ENCODE measurements around the gene ATP5MC2.
A peak's percentile ranks its signal among the peaks of the same experiment; 100 is the strongest.
"Not testable (repeated sequence)": the region's sequence is repeated elsewhere in the genome, so short reads cannot be mapped to it uniquely, and the experiment has no call there.

The ATP5MC2 gene

GRCh38 chr12:53700567-53700966, 24.7 kb upstream of the ATP5MC2 start:
- Mint-ChIP-seq H3K4me1 (ENCODE audit: low read depth) (peaks cover 9% of the 10 kb centered on the region), H3K27me3 (ENCODE audit: low read depth) (peaks cover 91% of the 10 kb centered on the region), H3K4me3 (no peak overlapping the region), H3K27ac (no peak overlapping the region), H3K36me3 (ENCODE audit: low read depth) (no peaks in the 10 kb centered on the region), H3K9me3 (no peaks in the 10 kb centered on the region)

- H3K4me3 Mint-ChIP-seq = no peak overlapping the region
- H3K27me3 Mint-ChIP-seq (ENCODE audit: low read depth) = peaks cover 97% of the 10 kb centered on the region
- H3K27ac Mint-ChIP-seq = no peak overlapping the region
- peaks cover 14% of the 10 kb centered on the region for H3K4me1 Mint-ChIP-seq (ENCODE audit: low read depth)
- H3K9me3 Mint-ChIP-seq = no peaks in the 10 kb centered on the region
- H3K36me3 Mint-ChIP-seq (ENCODE audit: low read depth) = no peaks in the 10 kb centered on the region
Measured at GRCh38 chr12:53699678-53700025, 23.8 kb upstream of the ATP5MC2 start.

- Mint-ChIP-seq H3K27ac (no peak overlapping the region), H3K27me3 (ENCODE audit: low read depth) (peaks cover 97% of the 10 kb centered on the region), H3K4me3 (no peak overlapping the region), H3K9me3 (no peaks in the 10 kb centered on the region), H3K4me1 (ENCODE audit: low read depth) (peaks cover 14% of the 10 kb centered on the region), H3K36me3 (ENCODE audit: low read depth) (no peaks in the 10 kb centered on the region)
Measured at GRCh38 chr12:53698948-53699677, 23.2 kb upstream of the ATP5MC2 start.

- no peaks in the 10 kb centered on the region for H3K9me3 Mint-ChIP-seq
- H3K4me3 Mint-ChIP-seq = no peak overlapping the region
- H3K4me1 Mint-ChIP-seq (ENCODE audit: low read depth) = peaks cover 12% of the 10 kb centered on the region
- H3K27ac Mint-ChIP-seq = no peak overlapping the region
- H3K27me3 Mint-ChIP-seq (ENCODE audit: low read depth) = peaks cover 96% of the 10 kb centered on the region
- no peaks in the 10 kb centered on the region for H3K36me3 Mint-ChIP-seq (ENCODE audit: low read depth)
Measured at GRCh38 chr12:53696655-53697331, 20.9 kb upstream of the ATP5MC2 start.

- Mint-ChIP-seq H3K4me1 (ENCODE audit: low read depth) (peaks cover 12% of the 10 kb centered on the region), H3K4me3 (no peak overlapping the region), H3K36me3 (ENCODE audit: low read depth) (peaks cover 1% of the 10 kb centered on the region), H3K9me3 (no peaks in the 10 kb centered on the region), H3K27me3 (ENCODE audit: low read depth) (peaks cover 96% of the 10 kb centered on the region), H3K27ac (no peak overlapping the region)
Measured at GRCh38 chr12:53696285-53696654, 20.4 kb upstream of the ATP5MC2 start.

- Mint-ChIP-seq H3K4me3 (peak overlapping the region; percentile 47), H3K9me3 (no peaks in the 10 kb centered on the region), H3K27ac (no peak overlapping the region), H3K36me3 (ENCODE audit: low read depth) (peaks cover 1% of the 10 kb centered on the region), H3K4me1 (ENCODE audit: low read depth) (peaks cover 12% of the 10 kb centered on the region), H3K27me3 (ENCODE audit: low read depth) (peaks cover 91% of the 10 kb centered on the region)
Measured at GRCh38 chr12:53695152-53696145, 19.6 kb upstream of the ATP5MC2 start.

GRCh38 chr12:53694756-53695151, 18.9 kb upstream of the ATP5MC2 start:
- H3K27ac Mint-ChIP-seq = no peak overlapping the region
- no peaks in the 10 kb centered on the region for H3K9me3 Mint-ChIP-seq
- peak overlapping the region; percentile 47 for H3K4me3 Mint-ChIP-seq
- H3K27me3 Mint-ChIP-seq (ENCODE audit: low read depth) = peaks cover 89% of the 10 kb centered on the region
- H3K4me1 Mint-ChIP-seq (ENCODE audit: low read depth) = peaks cover 12% of the 10 kb centered on the region
- H3K36me3 Mint-ChIP-seq (ENCODE audit: low read depth) = peaks cover 1% of the 10 kb centered on the region

- Mint-ChIP-seq H3K36me3 (ENCODE audit: low read depth) (peaks cover 1% of the 10 kb centered on the region), H3K27ac (no peak overlapping the region), H3K27me3 (ENCODE audit: low read depth) (peaks cover 50% of the 10 kb centered on the region), H3K9me3 (no peaks in the 10 kb centered on the region), H3K4me1 (ENCODE audit: low read depth) (no peaks in the 10 kb centered on the region), H3K4me3 (no peak overlapping the region)
Measured at GRCh38 chr12:53688134-53688533, 12.3 kb upstream of the ATP5MC2 start.

- Mint-ChIP-seq H3K36me3 (ENCODE audit: low read depth) (no peaks in the 10 kb centered on the region), H3K4me3 (no peak overlapping the region), H3K27ac (no peak overlapping the region), H3K4me1 (ENCODE audit: low read depth) (no peaks in the 10 kb centered on the region), H3K9me3 (no peaks in the 10 kb centered on the region), H3K27me3 (ENCODE audit: low read depth) (peaks cover 40% of the 10 kb centered on the region)
Measured at GRCh38 chr12:53686436-53686835, 10.6 kb upstream of the ATP5MC2 start.

GRCh38 chr12:53684654-53685220, 8.9 kb upstream of the ATP5MC2 start:
- Mint-ChIP-seq H3K9me3 (no peaks in the 10 kb centered on the region), H3K4me3 (no peak overlapping the region), H3K27ac (no peak overlapping the region), H3K27me3 (ENCODE audit: low read depth) (peaks cover 35% of the 10 kb centered on the region), H3K4me1 (ENCODE audit: low read depth) (no peaks in the 10 kb centered on the region), H3K36me3 (ENCODE audit: low read depth) (no peaks in the 10 kb centered on the region)

GRCh38 chr12:53683983-53684382, 8.1 kb upstream of the ATP5MC2 start:
- H3K4me1 Mint-ChIP-seq (ENCODE audit: low read depth) = no peaks in the 10 kb centered on the region
- H3K27ac Mint-ChIP-seq = no peak overlapping the region
- no peaks in the 10 kb centered on the region for H3K36me3 Mint-ChIP-seq (ENCODE audit: low read depth)
- H3K9me3 Mint-ChIP-seq = no peaks in the 10 kb centered on the region
- H3K27me3 Mint-ChIP-seq (ENCODE audit: low read depth) = peaks cover 41% of the 10 kb centered on the region
- H3K4me3 Mint-ChIP-seq = no peak overlapping the region

- no peaks in the 10 kb centered on the region for H3K4me1 Mint-ChIP-seq (ENCODE audit: low read depth)
- no peak overlapping the region for H3K27ac Mint-ChIP-seq
- no peak overlapping the region for H3K4me3 Mint-ChIP-seq
- no peaks in the 10 kb centered on the region for H3K36me3 Mint-ChIP-seq (ENCODE audit: low read depth)
- H3K27me3 Mint-ChIP-seq (ENCODE audit: low read depth) = peaks cover 42% of the 10 kb centered on the region
- H3K9me3 Mint-ChIP-seq = no peaks in the 10 kb centered on the region
Measured at GRCh38 chr12:53683494-53683893, 7.6 kb upstream of the ATP5MC2 start.

GRCh38 chr12:53680061-53680460, 4.2 kb upstream of the ATP5MC2 start:
- H3K36me3 Mint-ChIP-seq (ENCODE audit: low read depth); H3K4me1 Mint-ChIP-seq (ENCODE audit: low read depth); H3K27ac Mint-ChIP-seq; H3K4me3 Mint-ChIP-seq; H3K9me3 Mint-ChIP-seq: not testable (repeated sequence)
- peaks cover 39% of the 10 kb centered on the region for H3K27me3 Mint-ChIP-seq (ENCODE audit: low read depth)

- Mint-ChIP-seq H3K9me3 (no peaks in the 10 kb centered on the region), H3K36me3 (ENCODE audit: low read depth) (peaks cover 13% of the 10 kb centered on the region), H3K4me3 (no peak overlapping the region), H3K27ac (no peak overlapping the region), H3K27me3 (ENCODE audit: low read depth) (peaks cover 39% of the 10 kb centered on the region), H3K4me1 (ENCODE audit: low read depth) (peaks cover 17% of the 10 kb centered on the region)
Measured at GRCh38 chr12:53677800-53678148, 1.9 kb upstream of the ATP5MC2 start.

All from T-helper 1 cell treated with Interleukin-12 subunit alpha and Interleukin-12 subunit beta and Interleukin-4 antibody, amounts not matched to agents 30 μg/mL and 1 μg/mL, for 36 hours (primary cell).